HepG2 (cell line): Measurements from ENCODE around the gene ENDOU. TPM values are rescaled to one million over a fixed set of nuclear protein-coding genes. Genes with fewer than 3 reads are reported as not detected.

Experiments used
- ATF7 ChIP-seq, 2 experiments: fragments of 450-650 bp in 1 of 2; sonication (generic) in 1 of 2; formaldehyde crosslinking in 1 of 2; IDR thresholded peaks; 2 replicates each; pipeline versions ENCODE4 v1.4.0 to v1.6.1; 2016 to 2020; ENCODE audit warnings: antibody characterized with exemption in 1 of 2, mild to moderate bottlenecking in 1 of 2, missing genetic modification reagents in 1 of 2
- CCAR2 ChIP-seq: fragments of 200-400 bp; formaldehyde crosslinking; optimal IDR thresholded peaks from 2 replicates; pipeline ENCODE3; 2018; ENCODE audit warnings: low read depth, mild to moderate bottlenecking, low read length, moderate library complexity
- ETV5 ChIP-seq: IDR thresholded peaks from 2 replicates; pipeline ENCODE4 v1.6.1; 2018; ENCODE audit warnings: missing biosample characterization, missing genetic modification reagents, inconsistent platforms, borderline replicate concordance
- HNRNPH1 ChIP-seq: fragments of 200-400 bp; formaldehyde crosslinking; optimal IDR thresholded peaks from 2 replicates; pipeline ENCODE3; 2017; ENCODE audit warnings: mild to moderate bottlenecking, low read depth, low read length
- HOXA3 ChIP-seq: sonication (generic); formaldehyde crosslinking; IDR thresholded peaks from 2 replicates; pipeline ENCODE4 v1.5.0; 2020; ENCODE audit warnings: missing genetic modification reagents
- JUN ChIP-seq: sonication (generic); formaldehyde crosslinking; IDR thresholded peaks from 2 replicates; pipeline ENCODE4 v1.4.0; 2020; ENCODE audit warnings: mild to moderate bottlenecking, missing genetic modification reagents
- KDM2A ChIP-seq: sonication (generic); formaldehyde crosslinking; IDR thresholded peaks from 2 replicates; pipeline ENCODE4 v1.4.0; 2020; ENCODE audit warnings: low read depth, missing genetic modification reagents, borderline replicate concordance
- KLF11 ChIP-seq: IDR thresholded peaks from 2 replicates; pipeline ENCODE4 v1.6.1; 2016; ENCODE audit warnings: missing compliant biosample characterization
- MAFF ChIP-seq: IDR thresholded peaks from 2 replicates; pipeline ENCODE4 v1.6.1; 2011; ENCODE audit warnings: low read depth, low read length, improper control_type of control experiment
- MTA3 ChIP-seq: sonication (generic); formaldehyde crosslinking; IDR thresholded peaks from 2 replicates; pipeline ENCODE4 v1.4.0; 2020; ENCODE audit warnings: missing genetic modification reagents
- NR1H2 ChIP-seq: sonication (generic); formaldehyde crosslinking; IDR thresholded peaks from 2 replicates; pipeline ENCODE4 v1.8.1; 2022; ENCODE audit warnings: low read depth, missing genetic modification reagents, borderline replicate concordance
- PAWR ChIP-seq: sonication (generic); formaldehyde crosslinking; IDR thresholded peaks from 2 replicates; pipeline ENCODE4 v1.4.0; 2020; ENCODE audit warnings: missing genetic modification reagents, mild to moderate bottlenecking, borderline replicate concordance
- PPARG ChIP-seq: conservative IDR thresholded peaks from 2 replicates; pipeline ENCODE4 v1.6.1; 2016; ENCODE audit warnings: missing biosample characterization, missing genetic modification reagents
- RFXAP ChIP-seq: sonication (generic); formaldehyde crosslinking; IDR thresholded peaks from 2 replicates; pipeline ENCODE4 v1.4.0; 2020; ENCODE audit warnings: missing genetic modification reagents, borderline replicate concordance
- SAP130 ChIP-seq: IDR thresholded peaks from 2 replicates; pipeline ENCODE4 v1.6.1; 2016; ENCODE audit warnings: low read depth
- TP53 ChIP-seq: sonication (generic); formaldehyde crosslinking; conservative IDR thresholded peaks from 2 replicates; pipeline ENCODE4 v1.4.0; 2020; ENCODE audit warnings: missing genetic modification reagents
- ZBTB1 ChIP-seq: sonication (generic); formaldehyde crosslinking; IDR thresholded peaks from 2 replicates; pipeline ENCODE4 v1.4.0; 2020; ENCODE audit warnings: missing genetic modification reagents, borderline replicate concordance
- ZNF101 ChIP-seq: sonication (generic); formaldehyde crosslinking; IDR thresholded peaks from 2 replicates; pipeline ENCODE4 v1.4.0; 2020; ENCODE audit warnings: mild to moderate bottlenecking, low read depth, missing genetic modification reagents, borderline replicate concordance
- ZNF510 ChIP-seq: sonication (generic); formaldehyde crosslinking; IDR thresholded peaks from 2 replicates; pipeline ENCODE4 v1.4.0; 2020; ENCODE audit warnings: low read depth, mild to moderate bottlenecking, missing genetic modification reagents
- ZNF552 ChIP-seq: sonication (generic); formaldehyde crosslinking; IDR thresholded peaks from 2 replicates; pipeline ENCODE4 v1.9.0; 2022; ENCODE audit warnings: missing genetic modification reagents, mild to moderate bottlenecking, borderline replicate concordance
- ZNF556 ChIP-seq: sonication (generic); formaldehyde crosslinking; IDR thresholded peaks from 2 replicates; pipeline ENCODE4 v1.4.0; 2020; ENCODE audit warnings: mild to moderate bottlenecking, missing genetic modification reagents, borderline replicate concordance
- ZNF577 ChIP-seq: sonication (generic); formaldehyde crosslinking; IDR thresholded peaks from 2 replicates; pipeline ENCODE4 v1.4.0; 2020; ENCODE audit warnings: mild to moderate bottlenecking, low read depth, missing genetic modification reagents, borderline replicate concordance
- ZNF629 ChIP-seq: sonication (generic); formaldehyde crosslinking; conservative IDR thresholded peaks from 2 replicates; pipeline ENCODE4 v1.5.0; 2020; ENCODE audit warnings: missing genetic modification reagents
- polyA plus RNA-seq, 8 experiments: library from polyadenylated mRNA; depleted of rRNA in 3 of 8; stranded (reverse) in 7 of 8; unstranded in 1 of 8; fragments of >200 nt; fragmentation: Illumina TruSeq in 4 of 8; extraction: Trizol in 4 of 8; gene quantifications; 2 replicates each; pipeline versions ENCODE4 v1.2.1 to v1.2.3, GENCODE V29; 2011 to 2016; ENCODE audit warnings: low read depth in 4 of 8, missing spikeins in 1 of 8, mixed read lengths in 1 of 8; ENCODE audit not compliant: insufficient read depth in 1 of 8
- total RNA-seq, 5 experiments: library from RNA; depleted of rRNA; stranded (reverse); fragments of >200 nt; fragmentation: Illumina TruSeq; extraction: Trizol; gene quantifications; 2 replicates each; pipeline ENCODE4 v1.2.3, GENCODE V29; 2016; ENCODE audit warnings: low read depth in 1 of 5
- TF ChIP-seq, protein P1 (sequence below): IDR thresholded peaks from 2 replicates; pipeline ENCODE4 v1.6.1; 2018; ENCODE audit warnings: missing genetic modification reagents
- TF ChIP-seq, protein P2 (sequence below): sonication (generic); formaldehyde crosslinking; IDR thresholded peaks from 2 replicates; pipeline ENCODE4 v1.9.0; 2022; ENCODE audit warnings: low read depth, missing genetic modification reagents
- TF ChIP-seq, protein P3 (sequence below): sonication (generic); formaldehyde crosslinking; IDR thresholded peaks from 2 replicates; pipeline ENCODE4 v1.5.0; 2020; ENCODE audit warnings: mild to moderate bottlenecking, missing genetic modification reagents

Gene ENDOU
- total and polyA plus RNA-seq, 2 of the 13 experiments (the other 11 are each of a cell fraction or from before 2014, with no cell fraction given): not detected

DNA sequence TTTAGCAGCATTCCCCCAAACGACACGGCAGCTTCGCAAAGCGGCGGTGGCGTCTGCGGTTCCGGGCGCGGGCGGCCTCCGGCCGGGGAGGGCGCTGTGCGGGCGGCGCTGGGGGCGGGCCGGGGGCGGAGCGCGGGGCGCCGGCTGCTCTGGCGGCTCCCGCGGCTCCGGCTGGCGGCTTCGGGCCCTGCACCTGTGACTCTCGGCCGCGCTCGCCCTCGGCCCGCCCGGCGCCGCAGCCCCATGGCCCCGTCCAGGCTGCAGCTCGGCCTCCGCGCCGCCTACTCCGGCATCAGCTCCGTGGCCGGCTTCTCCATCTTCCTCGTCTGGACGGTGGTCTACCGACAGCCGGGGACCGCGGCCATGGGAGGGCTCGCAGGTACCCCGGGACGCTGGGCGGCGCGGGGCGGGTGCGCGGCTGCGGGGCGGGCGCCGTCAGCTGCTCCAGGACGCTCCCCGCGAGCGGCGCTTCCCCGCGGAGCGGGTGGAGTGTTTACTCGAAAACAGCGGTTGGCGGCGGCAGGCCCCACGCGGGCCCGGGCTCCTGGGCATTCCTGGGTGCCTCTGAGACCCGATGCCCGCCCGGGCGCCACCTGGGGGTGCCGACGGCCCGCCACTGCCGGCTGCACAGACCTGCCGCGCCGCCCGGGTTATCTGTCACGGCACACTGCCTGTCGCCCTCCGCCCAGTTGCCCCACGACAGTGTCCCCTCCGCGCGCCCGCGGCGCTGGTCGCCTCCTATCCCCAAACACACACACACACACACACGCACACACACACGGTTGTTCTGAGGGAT is 48.0 kb upstream of the ENDOU start, which contains the start of gene SLC48A1 (continued):
- TF ChIP-seq, protein P1, sequence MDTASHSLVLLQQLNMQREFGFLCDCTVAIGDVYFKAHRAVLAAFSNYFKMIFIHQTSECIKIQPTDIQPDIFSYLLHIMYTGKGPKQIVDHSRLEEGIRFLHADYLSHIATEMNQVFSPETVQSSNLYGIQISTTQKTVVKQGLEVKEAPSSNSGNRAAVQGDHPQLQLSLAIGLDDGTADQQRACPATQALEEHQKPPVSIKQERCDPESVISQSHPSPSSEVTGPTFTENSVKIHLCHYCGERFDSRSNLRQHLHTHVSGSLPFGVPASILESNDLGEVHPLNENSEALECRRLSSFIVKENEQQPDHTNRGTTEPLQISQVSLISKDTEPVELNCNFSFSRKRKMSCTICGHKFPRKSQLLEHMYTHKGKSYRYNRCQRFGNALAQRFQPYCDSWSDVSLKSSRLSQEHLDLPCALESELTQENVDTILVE (CRISPR knock-in tag): no peak
- peak; percentile 10; the same call in 1 of the 2 replicates for TF ChIP-seq KDM2A (CRISPR knock-in tag)
- TF ChIP-seq ETV5 (CRISPR knock-in tag): peak; percentile 46; the same call in 1 of the 2 replicates
- TF ChIP-seq ZNF629 (CRISPR knock-in tag): no peak
- no peak for TF ChIP-seq NR1H2 (CRISPR knock-in tag)
- no peak for TF ChIP-seq JUN
- no peak for TF ChIP-seq ZNF101 (CRISPR knock-in tag)
- no peak for TF ChIP-seq ZNF510 (CRISPR knock-in tag)
- no peak for TF ChIP-seq HNRNPH1
- no peak for TF ChIP-seq PPARG (CRISPR knock-in tag)
- TF ChIP-seq ZNF552 (CRISPR knock-in tag): no peak
- TF ChIP-seq ATF7 (IDR thresholded peaks at IDR 0.05): no peak
- TF ChIP-seq ATF7 (CRISPR knock-in tag; IDR thresholded peaks at IDR 0.05): no peak
- peak; percentile 36 for TF ChIP-seq HOXA3 (CRISPR knock-in tag)
- TF ChIP-seq TP53 (CRISPR knock-in tag): no peak
- TF ChIP-seq, protein P2, sequence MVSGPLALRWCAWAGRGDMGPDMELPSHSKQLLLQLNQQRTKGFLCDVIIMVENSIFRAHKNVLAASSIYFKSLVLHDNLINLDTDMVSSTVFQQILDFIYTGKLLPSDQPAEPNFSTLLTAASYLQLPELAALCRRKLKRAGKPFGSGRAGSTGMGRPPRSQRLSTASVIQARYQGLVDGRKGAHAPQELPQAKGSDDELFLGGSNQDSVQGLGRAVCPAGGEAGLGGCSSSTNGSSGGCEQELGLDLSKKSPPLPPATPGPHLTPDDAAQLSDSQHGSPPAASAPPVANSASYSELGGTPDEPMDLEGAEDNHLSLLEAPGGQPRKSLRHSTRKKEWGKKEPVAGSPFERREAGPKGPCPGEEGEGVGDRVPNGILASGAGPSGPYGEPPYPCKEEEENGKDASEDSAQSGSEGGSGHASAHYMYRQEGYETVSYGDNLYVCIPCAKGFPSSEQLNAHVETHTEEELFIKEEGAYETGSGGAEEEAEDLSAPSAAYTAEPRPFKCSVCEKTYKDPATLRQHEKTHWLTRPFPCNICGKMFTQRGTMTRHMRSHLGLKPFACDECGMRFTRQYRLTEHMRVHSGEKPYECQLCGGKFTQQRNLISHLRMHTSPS (CRISPR knock-in tag): peak; percentile 31; the same call in 1 of the 2 replicates
- TF ChIP-seq ZNF556 (CRISPR knock-in tag): no peak
- TF ChIP-seq MTA3: no peak
- TF ChIP-seq CCAR2: no peak
- no peak for TF ChIP-seq PAWR
- TF ChIP-seq ZBTB1: no peak
- no peak for TF ChIP-seq RFXAP (CRISPR knock-in tag)
- no peak for TF ChIP-seq MAFF
- TF ChIP-seq, protein P3, sequence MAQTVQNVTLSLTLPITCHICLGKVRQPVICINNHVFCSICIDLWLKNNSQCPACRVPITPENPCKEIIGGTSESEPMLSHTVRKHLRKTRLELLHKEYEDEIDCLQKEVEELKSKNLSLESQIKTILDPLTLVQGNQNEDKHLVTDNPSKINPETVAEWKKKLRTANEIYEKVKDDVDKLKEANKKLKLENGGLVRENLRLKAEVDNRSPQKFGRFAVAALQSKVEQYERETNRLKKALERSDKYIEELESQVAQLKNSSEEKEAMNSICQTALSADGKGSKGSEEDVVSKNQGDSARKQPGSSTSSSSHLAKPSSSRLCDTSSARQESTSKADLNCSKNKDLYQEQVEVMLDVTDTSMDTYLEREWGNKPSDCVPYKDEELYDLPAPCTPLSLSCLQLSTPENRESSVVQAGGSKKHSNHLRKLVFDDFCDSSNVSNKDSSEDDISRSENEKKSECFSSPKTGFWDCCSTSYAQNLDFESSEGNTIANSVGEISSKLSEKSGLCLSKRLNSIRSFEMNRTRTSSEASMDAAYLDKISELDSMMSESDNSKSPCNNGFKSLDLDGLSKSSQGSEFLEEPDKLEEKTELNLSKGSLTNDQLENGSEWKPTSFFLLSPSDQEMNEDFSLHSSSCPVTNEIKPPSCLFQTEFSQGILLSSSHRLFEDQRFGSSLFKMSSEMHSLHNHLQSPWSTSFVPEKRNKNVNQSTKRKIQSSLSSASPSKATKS (CRISPR knock-in tag): no peak
- no peak for TF ChIP-seq ZNF577 (CRISPR knock-in tag)
- TF ChIP-seq SAP130 (CRISPR knock-in tag): peak; percentile 49
- TF ChIP-seq KLF11 (CRISPR knock-in tag): no peak
